NCI-H2196 treated with DMSO at 0.1 percent for 48 hours (cell line): ENCODE measurements around the gene TBX19.
"Not testable (repeated sequence)": the region's sequence is repeated elsewhere in the genome, so short reads cannot be mapped to it uniquely, and the experiment has no call there.

Experiments used
- DNase-seq: peaks from one replicate; lab custom pipeline; 2025; ENCODE audit not compliant: unreplicated experiment; lab: John Stamatoyannopoulos, UW

Gene TBX19

GRCh38 chr1:168354335-168355269 lies 73.9 kb downstream of the TBX19 start:
- not testable (repeated sequence) for DNase-seq

- DNase-seq = no peak
Observed at GRCh38 chr1:168360151-168361021, 79.7 kb downstream of the TBX19 start.

- no peak for DNase-seq
Observed at GRCh38 chr1:168361252-168361651, 80.6 kb downstream of the TBX19 start.

- DNase-seq = no peak
Observed at GRCh38 chr1:168362991-168363390, 82.3 kb downstream of the TBX19 start.
